GM19238 (cell line): ENCODE results near the gene ZNF316.
"Not testable (repeated sequence)": the region's sequence is repeated elsewhere in the genome, so short reads cannot be mapped to it uniquely, and the experiment has no call there.

Source experiments
- DNase-seq: peaks from one replicate; pipeline ENCODE4 v3.0.0; 2011; ENCODE audit warnings: low spot score; ENCODE audit not compliant: insufficient read length

Gene ZNF316

GRCh38 chr7:6646465-6646864 is 9.3 kb downstream of the ZNF316 start:
- DNase-seq = no peak

- DNase-seq = no peak
Measured at GRCh38 chr7:6647080-6647479, 10.0 kb downstream of the ZNF316 start.

DNA sequence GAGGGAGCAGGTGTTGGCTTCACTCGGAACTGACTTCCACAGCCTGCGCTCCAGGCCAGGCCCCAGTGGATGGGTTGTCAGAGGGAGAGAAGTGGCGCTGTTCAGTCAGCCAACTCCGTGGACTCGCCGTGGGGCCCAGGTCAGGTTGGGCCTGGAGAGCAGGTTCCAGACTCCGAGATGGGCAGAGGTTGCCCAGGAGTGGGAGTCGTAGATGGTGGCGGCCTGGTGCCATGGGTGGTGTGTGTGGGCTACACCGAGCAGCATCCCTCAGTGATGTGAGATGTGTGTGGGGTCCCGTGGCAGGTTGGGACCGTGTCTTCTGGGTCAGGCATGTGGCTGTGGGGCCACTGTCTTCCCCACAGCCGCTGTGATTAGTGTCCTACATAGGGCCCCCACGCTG is 10.4 kb downstream of the ZNF316 start:
- DNase-seq = no peak

DNA sequence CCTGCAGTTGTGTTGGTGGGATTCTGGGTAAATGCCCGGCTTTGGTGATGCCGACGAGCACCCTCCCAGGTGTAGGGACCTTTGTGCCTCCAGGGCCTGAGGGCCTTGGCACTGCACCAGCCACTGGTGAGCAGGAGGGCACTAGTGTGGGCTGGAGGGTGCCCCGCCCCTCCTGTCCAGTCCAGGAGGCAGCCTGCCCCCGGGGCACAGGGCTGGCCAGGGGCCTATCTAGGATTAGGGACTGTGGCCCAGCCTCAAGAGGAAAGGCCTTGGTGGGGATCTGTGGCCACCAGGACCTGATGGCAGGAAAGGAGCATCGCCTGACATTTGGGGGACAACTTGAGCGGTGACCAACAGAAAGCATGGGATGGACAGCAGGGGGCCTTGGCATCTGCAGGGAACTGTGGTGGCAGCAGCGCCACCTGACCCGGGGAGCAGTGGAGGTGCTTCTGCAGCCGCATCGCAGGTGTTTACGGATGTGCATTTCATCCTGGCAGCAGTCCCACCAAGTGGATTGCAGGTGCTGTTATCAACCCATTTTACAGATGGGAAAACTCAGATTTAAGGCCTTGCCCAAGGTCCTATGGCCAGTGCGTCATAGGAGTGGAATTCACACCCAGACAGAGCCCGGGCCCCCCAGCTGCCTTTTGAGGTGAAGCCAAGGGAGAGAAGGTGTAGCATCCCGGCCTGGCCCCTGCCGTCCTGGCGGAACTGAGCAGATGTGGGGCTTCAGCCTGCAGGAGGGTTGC is 11.1 kb downstream of the ZNF316 start:
- no peak for DNase-seq

- no peak for DNase-seq
Measured at GRCh38 chr7:6648815-6649104, 11.6 kb downstream of the ZNF316 start.

GRCh38 chr7:6649241-6649961 is 12.3 kb downstream of the ZNF316 start:
- no peak for DNase-seq

- DNase-seq = no peak
Measured at GRCh38 chr7:6650086-6650485, 13.0 kb downstream of the ZNF316 start.

DNA sequence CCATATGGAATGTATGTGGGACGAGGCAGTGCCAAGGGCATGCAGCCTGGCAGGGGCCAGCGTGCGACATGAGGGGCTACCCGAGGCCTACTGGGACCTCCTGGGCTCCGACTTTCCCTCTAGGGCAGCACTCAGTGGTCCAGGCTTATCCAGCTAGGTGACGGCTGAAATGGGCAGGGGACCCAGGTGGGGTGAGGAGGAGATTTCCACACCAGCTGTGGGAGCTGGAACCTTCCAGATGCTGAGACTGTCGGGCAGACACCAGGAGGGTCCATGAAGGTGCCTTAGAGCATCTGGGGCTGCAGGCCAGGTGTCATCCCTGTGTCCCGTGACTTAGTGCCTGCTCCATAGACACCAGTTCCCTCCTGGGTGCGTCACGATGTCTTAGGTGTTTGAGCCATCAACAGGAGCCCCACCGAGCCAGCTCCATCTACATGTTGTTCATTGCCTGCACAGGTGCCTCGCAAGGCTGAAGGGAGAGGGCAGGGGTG is 13.4 kb downstream of the ZNF316 start:
- DNase-seq = no peak

DNA sequence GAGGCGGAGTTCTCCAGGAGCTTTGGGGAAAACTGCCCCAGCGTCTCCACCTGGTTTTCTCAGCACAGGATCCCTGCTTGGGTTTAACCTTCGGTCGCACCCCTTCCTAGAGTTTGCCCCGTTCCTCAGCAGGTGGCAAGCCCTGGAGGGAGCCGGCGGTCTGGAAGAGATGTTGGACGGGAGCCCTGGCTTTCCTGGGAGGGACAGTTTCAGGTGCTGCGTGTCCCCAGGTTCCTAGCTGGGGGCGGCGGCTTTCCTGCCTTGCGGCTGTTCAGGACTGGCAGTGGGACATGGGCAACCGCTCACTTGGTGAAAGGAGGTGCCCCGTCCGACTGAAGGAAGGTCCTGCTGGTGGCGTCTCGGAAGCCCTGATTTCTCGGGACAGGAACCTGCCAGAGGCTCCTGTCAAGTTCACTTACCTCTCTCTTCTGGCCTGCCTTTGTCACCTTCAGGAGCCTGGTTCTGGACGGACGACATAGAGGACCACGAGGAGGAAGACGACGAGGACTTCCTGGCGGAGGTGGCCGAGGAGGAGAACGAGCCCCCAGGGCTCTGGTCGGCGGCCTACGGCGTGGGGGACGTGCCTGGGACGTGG is 14.8 kb downstream of the ZNF316 start:
- no peak for DNase-seq

DNA sequence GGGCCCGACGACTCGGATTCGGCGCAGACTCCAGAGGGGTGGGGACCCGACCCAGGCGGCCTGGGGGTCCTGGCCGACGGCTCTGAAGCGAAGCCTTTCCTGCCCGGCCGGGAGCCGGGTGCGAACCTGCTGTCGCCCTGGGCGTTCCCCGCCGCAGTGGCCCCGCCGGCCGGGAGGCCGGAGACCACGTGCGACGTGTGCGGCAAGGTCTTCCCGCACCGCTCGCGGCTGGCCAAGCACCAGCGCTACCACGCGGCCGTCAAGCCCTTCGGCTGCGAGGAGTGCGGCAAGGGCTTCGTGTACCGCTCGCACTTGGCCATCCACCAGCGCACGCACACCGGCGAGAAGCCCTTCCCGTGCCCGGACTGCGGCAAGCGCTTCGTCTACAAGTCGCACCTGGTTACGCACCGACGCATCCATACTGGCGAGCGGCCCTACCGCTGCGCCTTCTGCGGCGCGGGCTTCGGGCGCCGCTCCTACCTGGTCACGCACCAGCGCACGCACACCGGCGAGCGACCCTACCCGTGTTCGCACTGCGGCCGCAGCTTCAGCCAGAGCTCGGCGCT is 15.4 kb downstream of the ZNF316 start:
- no peak for DNase-seq

GRCh38 chr7:6653071-6654003 is 16.2 kb downstream of the ZNF316 start:
- no peak for DNase-seq

- no peak for DNase-seq
Measured at GRCh38 chr7:6654113-6654841, 17.2 kb downstream of the ZNF316 start.

DNA sequence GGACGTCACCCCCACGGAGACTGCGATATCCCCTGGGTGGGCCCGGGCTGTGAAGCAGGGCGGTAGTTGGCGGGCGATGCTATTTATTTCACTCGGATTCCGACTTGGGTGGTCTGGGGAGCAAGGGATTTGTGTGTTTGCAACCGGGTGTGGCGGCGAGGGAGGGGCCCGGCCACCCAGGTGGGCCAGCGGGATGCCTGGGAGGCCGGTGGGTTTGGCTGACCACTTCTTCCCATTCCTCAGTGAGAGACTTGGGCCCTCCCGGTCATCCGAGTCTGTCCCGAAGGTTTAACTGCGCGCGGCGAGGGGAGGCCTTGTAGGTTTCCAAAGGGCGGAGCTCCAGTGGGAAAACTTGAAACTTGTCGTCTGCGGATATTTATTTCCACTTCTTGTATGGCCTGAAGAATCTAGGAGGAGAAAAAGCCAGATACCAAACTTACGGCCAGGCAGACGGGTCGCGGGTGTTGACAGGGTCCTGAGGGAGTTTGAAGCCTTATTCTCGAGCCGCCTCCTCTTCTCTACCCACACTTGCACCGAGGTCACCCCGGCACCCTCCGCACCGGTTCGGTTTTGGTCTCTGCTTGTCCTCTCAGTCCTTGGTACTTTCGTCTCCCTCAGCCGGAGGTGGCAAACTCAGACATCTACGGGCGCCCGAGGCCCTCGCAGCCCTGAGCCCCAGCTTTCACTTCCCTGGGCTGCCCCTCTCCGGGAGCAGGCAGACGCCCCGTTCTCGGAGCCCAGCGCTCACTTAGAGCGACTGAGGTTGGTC is 17.9 kb downstream of the ZNF316 start:
- DNase-seq = no peak

- DNase-seq = no peak
Measured at GRCh38 chr7:6655636-6656385, 18.7 kb downstream of the ZNF316 start.

DNA sequence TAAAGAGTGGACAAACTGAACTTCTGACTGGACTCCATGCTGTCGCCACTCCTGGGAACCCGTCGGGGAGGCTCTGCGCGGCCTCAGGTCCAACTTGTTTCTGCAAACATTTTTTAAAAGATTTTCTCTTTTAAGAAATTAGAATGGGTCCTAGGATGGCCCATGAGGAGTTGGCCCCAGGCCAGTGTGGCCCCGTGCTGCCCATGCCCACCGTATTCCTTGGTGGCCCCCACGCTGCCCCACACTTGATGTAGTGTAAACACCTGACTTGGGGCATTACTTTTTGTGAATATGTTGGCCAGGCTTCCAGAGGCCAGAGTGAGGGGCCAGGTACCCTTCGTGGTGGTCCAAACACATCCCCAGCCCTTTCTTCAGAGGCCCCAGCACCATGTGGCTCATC is 19.3 kb downstream of the ZNF316 start:
- no peak for DNase-seq

- DNase-seq = no peak
Measured at GRCh38 chr7:6658618-6659345, 21.7 kb downstream of the ZNF316 start.

DNA sequence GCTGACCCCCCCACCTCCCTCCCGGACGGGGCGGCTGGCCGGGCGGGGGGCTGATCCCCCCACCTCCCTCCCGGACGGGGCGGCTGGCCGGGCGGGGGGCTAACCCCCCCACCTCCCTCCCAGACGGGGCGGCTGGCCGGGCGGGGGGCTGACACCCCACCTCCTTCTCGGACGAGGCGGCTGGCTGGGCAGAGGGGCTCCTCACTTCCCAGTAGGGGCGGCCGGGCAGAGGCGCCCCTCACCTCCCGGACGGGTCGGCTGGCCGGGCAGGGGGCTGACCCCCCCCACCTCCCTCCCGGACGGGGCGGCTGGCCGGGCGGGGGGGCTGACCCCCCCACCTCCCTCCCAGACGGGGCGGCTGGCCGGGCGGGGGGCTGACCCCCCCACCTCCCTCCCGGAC is 33.7 kb downstream of the ZNF316 start:
- not testable (repeated sequence) for DNase-seq

- no peak for DNase-seq
Measured at GRCh38 chr7:6675807-6676405, 38.8 kb downstream of the ZNF316 start.
